GM18519 (cell line): ENCODE data around the gene TNS3.

Experiments used
- ATAC-seq: cut with Tn5 transposase; IDR thresholded peaks from one replicate; pipeline ENCODE4 v1.9.1; 2021; ENCODE audit warnings: mild to moderate bottlenecking, moderate library complexity; ENCODE audit not compliant: unreplicated experiment, low FRiP score

The TNS3 gene

GRCh38 chr7:47300472-47301104 lies 281.3 kb downstream of the TNS3 start:
- no peak for ATAC-seq

- no peak for ATAC-seq
Measured at GRCh38 chr7:47299496-47299895, 282.4 kb downstream of the TNS3 start.

GRCh38 chr7:47298636-47299035 lies 283.3 kb downstream of the TNS3 start:
- ATAC-seq: no peak

- ATAC-seq: no peak
Measured at GRCh38 chr7:47297120-47297519, 284.8 kb downstream of the TNS3 start.

- ATAC-seq: no peak
Measured at GRCh38 chr7:47295606-47296005, 286.3 kb downstream of the TNS3 start.

- no peak for ATAC-seq
Measured at GRCh38 chr7:47294556-47295222, 287.2 kb downstream of the TNS3 start.

- no peak for ATAC-seq
Measured at GRCh38 chr7:47293884-47294555, 287.9 kb downstream of the TNS3 start.

GRCh38 chr7:47292832-47293309 lies 289.0 kb downstream of the TNS3 start:
- no peak for ATAC-seq

- peak; percentile 90 for ATAC-seq
Measured at GRCh38 chr7:47291461-47292081, 290.3 kb downstream of the TNS3 start.

- ATAC-seq: no peak
Measured at GRCh38 chr7:47290867-47291266, 291.0 kb downstream of the TNS3 start.

GRCh38 chr7:47290466-47290865 lies 291.4 kb downstream of the TNS3 start:
- no peak for ATAC-seq

- no peak for ATAC-seq
Measured at GRCh38 chr7:47288060-47288459, 293.9 kb downstream of the TNS3 start.

- ATAC-seq: no peak
Measured at GRCh38 chr7:47285860-47286491, 295.9 kb downstream of the TNS3 start.

- no peak for ATAC-seq
Measured at GRCh38 chr7:47284691-47285635, 296.9 kb downstream of the TNS3 start.

GRCh38 chr7:47283497-47284131 lies 298.3 kb downstream of the TNS3 start:
- ATAC-seq: no peak

GRCh38 chr7:47282790-47283496 lies 299.0 kb downstream of the TNS3 start:
- ATAC-seq: no peak

GRCh38 chr7:47281966-47282643 lies 299.8 kb downstream of the TNS3 start:
- ATAC-seq: no peak

GRCh38 chr7:47281161-47281560 lies 300.8 kb downstream of the TNS3 start:
- no peak for ATAC-seq
